GM12801 (cell line): ENCODE measurements around the gene MED15.

Source experiments
- CTCF ChIP-seq: IDR thresholded peaks from one replicate; pipeline ENCODE4 v1.5.1; 2011; ENCODE audit warnings: control low read depth; ENCODE audit not compliant: insufficient read length; ENCODE audit errors: extremely low read depth

MED15 gene

GRCh38 chr22:20537983-20538382, 30.6 kb downstream of the MED15 start:
- TF ChIP-seq CTCF: no peak

DNA sequence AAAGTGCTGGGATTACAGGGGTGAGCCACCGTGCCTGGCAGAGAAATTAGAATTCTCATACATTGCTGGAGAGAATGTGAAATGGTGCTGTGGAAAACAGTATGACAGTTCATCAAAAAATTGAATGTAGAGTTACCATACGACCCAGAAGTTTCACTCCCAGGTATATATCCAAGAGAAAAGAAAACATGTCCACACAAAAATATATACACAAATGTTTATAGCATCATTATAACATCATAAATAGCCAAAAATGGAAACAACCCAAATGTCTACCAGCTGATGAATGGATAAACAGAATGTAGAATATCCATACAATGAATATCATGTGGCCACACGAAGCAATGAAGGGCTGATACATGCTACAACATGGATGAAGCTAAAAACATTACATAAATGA, 34.6 kb downstream of the MED15 start:
- no peak for TF ChIP-seq CTCF

GRCh38 chr22:20542736-20543135, 35.3 kb downstream of the MED15 start:
- no peak for TF ChIP-seq CTCF

DNA sequence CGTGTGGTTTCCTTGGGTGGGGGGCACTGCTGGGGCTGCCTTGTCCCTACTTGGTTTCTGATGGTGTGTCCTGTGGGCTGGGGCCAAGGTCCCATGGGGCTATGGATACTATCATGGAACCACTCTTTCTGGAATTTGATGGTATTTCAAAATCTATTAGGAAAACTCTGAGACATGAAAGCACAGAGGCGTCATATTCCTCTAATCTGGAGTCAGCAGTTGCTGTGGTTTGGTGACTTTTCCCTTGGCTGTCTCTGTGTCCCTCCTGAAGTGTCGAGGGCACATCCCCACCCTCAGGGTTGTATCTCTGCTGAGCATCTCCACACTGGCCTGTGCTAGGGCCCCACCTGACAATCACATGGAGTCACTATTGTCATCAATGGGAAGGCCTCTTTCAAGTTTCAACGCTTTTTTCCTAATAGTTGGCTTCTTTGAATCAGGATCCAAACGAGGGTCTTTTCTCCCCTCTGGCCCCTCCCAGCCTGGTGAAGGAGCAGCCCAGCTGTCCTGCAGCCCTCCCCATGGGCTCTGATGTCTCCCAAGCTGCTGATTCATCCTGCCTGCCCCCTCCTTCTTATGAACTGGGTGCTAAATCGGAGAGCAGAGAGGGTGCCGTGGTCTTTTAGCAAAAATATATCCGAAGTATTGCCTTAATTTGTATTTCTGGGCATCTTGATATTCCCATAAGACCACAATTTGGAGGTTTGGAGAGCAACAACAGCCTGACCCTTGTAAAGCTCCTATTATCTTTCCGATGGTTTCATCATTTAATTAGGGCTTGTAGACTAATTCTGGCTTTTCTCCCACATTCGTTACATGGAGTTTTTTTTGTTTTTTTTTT, 38.5 kb downstream of the MED15 start:
- TF ChIP-seq CTCF: no peak

DNA sequence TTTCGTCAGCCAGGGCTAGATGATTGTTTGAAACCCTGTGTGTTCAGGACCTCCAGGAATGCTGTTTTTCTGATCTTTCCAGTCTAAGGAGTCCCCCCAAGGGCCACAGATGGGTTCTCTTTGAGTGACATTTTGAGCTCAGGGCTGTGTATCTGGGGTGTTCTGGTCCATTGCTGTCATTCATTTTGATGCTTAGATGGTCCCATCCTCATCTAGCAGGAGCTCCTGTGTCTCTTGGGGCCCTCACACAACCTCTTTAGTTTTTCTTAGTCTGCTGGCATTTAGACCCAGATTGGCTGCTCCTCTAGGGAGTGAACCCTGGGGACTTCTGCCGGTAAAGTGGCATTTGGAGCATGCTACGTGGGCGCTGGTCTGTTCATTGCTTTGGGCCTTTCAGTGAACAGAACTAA, 39.1 kb downstream of the MED15 start:
- TF ChIP-seq CTCF: no peak

DNA sequence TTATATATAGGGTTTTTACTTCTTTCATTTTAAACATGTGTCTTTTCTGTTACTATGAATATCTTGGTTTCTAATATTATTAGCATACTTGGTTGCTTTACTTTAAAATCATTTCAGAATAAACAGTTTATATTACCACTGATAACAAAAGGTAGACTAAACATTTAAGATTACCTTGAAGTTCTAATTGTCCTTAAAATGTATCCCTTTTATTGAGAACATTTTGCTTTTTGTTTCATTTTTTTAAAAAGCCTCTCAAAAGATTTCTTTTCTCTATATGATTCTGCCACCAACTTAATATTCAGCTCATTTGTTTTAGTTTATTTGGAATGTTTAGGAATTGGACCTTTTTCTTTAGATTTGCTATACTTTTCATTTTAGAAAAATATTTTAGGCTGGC, 39.6 kb downstream of the MED15 start:
- no peak for TF ChIP-seq CTCF

GRCh38 chr22:20548806-20549205, 41.4 kb downstream of the MED15 start:
- TF ChIP-seq CTCF: no peak
